CD4-positive, alpha-beta T cell treated with Interferon gamma for 1 hour (primary cell): ENCODE results near the gene SPSB2.

Experiments
- DNase-seq: peaks from one replicate; pipeline ENCODE4 v3.0.0-alpha.2; 2020

Gene SPSB2

GRCh38 chr12:6829536-6830220, 43.4 kb downstream of the SPSB2 start:
- DNase-seq: no peak

GRCh38 chr12:6828781-6829535, 44.1 kb downstream of the SPSB2 start:
- peak; percentile 12 for DNase-seq

GRCh38 chr12:6827982-6828780, 44.9 kb downstream of the SPSB2 start, which contains the start of gene P3H3:
Gene P3H3 (plus strand): TSS chr12:6828407. CDS start chr12:6828441, 34 bp downstream.
- no peak for DNase-seq

DNA sequence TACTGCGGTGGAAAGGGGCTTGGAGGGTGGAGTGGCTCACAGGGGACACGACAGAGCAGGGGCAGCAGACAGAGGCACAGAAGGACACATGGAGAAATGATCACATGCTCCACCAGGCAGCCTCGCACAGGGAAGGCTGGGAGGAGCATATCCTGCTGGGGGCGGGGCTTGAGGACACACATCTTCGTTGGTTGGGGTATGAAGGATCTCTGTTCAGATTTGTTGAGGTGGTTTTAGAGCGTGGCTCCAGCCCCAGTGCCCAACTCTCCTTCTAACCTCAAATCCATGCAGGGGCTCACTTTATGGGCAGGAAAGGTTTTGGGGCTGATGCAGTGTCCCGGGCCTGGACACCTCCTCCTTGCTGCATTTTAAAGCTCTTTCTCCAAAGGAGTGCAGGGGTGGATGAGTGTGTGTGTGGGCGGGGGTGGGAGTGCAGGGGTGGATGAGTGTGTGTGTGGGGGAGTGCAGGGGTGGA, 45.6 kb downstream of the SPSB2 start:
- peak; percentile 14 for DNase-seq

GRCh38 chr12:6826734-6827436, 46.2 kb downstream of the SPSB2 start:
- DNase-seq: no peak

GRCh38 chr12:6826125-6826733, 46.9 kb downstream of the SPSB2 start:
- no peak for DNase-seq

DNA sequence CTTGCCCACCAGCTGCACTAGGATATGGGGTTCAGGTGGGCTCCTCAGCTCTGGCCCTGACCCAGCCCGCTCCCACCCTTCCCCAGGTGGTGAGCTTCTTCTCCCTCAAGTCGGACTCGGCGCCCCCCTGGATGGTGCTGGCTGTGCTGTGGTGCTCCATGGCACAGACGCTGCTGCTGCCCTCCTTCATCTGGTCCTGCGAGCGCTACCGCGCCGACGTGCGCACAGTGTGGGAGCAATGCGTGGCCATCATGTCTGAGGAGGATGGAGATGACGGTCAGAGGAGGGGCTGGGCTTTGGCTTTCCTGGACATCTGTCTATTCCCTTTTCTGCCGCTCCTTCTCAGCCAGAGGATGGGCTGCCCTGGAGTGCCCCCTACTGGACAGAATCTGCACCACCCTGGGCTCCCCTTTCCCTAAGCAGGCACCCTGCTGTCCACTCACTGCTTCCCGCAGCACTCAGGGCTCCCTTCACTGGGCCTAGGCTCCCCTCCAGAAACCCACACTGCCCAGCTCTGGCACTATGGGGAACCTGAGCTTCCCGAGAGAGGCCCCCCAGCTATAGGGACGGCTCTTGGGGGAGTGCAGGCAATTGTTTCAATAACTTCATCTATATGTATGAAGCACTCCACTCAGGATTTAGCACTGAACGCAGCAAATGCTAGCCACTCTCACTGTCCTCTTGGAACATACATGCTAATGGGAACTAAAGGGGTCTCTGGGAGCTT, 47.5 kb downstream of the SPSB2 start:
- DNase-seq: peak; percentile 69

GRCh38 chr12:6824901-6825381, 48.2 kb downstream of the SPSB2 start:
- no peak for DNase-seq

DNA sequence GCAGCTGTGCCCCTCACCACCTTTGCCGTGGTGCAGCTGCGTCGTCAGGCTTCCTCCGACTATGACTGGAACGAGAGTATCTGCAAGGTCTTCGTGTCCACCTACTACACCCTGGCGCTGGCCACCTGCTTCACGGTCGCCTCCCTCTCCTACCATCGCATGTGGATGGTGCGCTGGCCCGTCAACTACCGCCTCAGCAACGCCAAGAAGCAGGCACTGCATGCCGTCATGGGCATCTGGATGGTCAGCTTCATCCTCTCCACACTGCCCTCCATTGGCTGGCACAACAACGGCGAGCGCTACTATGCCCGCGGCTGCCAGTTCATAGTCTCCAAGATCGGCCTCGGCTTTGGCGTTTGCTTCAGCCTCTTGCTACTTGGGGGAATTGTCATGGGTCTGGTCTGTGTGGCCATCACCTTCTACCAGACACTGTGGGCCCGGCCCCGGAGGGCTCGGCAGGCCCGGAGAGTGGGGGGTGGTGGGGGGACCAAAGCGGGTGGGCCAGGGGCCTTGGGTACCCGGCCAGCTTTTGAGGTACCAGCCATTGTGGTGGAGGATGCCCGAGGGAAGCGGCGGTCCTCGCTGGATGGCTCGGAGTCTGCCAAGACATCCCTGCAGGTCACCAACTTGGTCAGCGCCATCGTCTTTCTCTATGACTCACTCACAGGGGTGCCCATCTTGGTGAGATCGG, 48.9 kb downstream of the SPSB2 start:
- no peak for DNase-seq

GRCh38 chr12:6823182-6824084, 49.7 kb downstream of the SPSB2 start:
- no peak for DNase-seq

DNA sequence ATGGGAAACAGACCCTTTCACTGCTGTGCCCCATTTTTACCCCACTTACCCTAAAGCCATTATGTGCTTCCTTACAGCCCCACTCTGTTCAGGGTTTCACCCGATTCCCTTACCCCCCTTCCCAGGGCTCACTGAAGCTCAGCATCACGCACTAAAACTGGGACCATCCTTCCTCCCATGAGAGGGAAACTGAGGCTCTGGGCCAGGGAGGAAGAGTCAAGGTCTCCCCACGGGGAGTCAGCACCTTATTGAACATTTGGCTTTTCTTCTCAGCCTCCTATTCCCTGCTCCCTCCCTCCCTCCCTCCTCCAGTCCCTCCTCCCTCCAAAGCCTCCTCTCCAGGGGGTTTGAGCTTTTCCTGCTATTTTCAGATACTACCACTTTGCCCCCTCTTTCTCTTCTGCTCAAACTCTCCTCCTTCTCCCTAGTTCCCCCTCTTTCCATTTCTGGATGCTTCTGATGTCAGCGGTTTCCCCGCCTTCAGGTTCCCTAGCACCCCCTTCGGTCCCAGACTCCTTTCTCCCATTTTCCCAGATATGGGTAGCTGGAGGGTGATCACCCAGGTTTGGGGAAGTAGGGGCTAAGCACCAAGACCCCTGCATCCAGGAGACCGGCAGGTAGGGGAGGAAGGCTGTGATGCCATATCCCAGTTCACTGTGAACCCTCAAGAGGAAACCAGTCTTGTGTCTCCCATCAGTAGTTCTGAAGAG, 50.5 kb downstream of the SPSB2 start:
- DNase-seq: no peak

- peak; percentile 8 for DNase-seq
These were observed 51.3 kb downstream of the SPSB2 start, which contains the start of gene GPR162 for GRCh38 chr12:6821591-6822425. Gene GPR162 (plus strand): TSS chr12:6821821. CDS start chr12:6823899, 2,078 bp downstream.
